ENCODE results near the gene PAGE2B.

DNA sequence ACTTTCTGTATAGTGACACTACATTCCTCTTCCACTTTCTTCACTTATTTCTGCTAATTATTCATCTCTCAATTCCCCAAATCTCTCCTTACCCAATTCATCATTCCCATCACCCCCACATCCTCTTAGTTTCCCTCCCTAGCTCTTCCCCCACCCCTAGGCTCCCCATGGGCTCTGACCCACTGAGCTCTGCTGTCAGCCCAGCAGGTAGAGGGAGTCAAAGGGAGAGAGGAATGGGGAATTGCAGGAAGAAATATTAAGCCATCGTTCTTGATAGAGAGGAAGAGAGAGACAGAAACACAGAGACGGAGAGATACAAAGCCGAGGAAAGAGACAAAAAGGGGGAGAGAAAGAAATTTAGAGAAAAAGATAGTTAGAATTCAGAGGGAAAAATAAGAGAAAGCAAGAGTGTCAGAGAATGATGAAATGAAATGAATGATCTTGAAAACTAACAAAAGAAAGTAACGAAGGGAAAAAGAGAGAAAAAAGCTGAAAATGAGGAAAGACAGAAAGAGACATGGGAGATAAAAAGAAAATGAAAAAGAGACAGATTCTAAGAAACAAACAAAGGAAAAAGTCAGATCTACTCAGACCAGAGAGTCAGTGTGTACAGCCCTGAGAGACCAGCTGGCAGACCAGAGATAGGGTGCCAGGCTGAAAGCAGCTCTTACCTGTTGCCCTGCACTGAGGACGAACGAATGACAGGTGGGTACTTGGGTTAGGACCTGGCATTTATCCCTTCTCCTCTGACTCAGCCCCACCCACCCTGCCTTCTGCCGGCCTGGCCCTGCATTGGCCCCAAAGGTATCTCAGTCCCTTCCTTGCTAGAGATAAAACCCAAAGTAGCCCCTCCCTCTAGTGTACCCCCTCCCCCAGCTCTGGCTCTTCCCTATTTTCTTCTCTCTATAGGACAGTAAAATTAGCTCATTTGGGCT, 44.3 kb upstream of the PAGE2B start, which contains the start of gene ALAS2:
- no peak for TF ChIP-seq POLR2A (IDR thresholded peaks at IDR 0.05; ENCODE audit: low read length)
- TF ChIP-seq, protein P1, sequence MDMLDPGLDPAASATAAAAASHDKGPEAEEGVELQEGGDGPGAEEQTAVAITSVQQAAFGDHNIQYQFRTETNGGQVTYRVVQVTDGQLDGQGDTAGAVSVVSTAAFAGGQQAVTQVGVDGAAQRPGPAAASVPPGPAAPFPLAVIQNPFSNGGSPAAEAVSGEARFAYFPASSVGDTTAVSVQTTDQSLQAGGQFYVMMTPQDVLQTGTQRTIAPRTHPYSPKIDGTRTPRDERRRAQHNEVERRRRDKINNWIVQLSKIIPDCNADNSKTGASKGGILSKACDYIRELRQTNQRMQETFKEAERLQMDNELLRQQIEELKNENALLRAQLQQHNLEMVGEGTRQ (IDR thresholded peaks at IDR 0.05) = no peak
- TF ChIP-seq, protein P2, sequence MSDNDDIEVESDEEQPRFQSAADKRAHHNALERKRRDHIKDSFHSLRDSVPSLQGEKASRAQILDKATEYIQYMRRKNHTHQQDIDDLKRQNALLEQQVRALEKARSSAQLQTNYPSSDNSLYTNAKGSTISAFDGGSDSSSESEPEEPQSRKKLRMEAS (IDR thresholded peaks at IDR 0.05) = no peak
- no peak for TF ChIP-seq JUNB (IDR thresholded peaks at IDR 0.05)
- no peak for TF ChIP-seq CTCF (IDR thresholded peaks at IDR 0.05)
- TF ChIP-seq EP300 (IDR thresholded peaks at IDR 0.05) = no peak
- TF ChIP-seq RAD21 (conservative IDR thresholded peaks at IDR 0.05 in 1 of 2, IDR thresholded peaks at IDR 0.05 in 1 of 2) = no peak
- TF ChIP-seq KDM1A (IDR thresholded peaks at IDR 0.05; ENCODE audit: low read depth) = no peak
